OCI-LY7 (cell line): ENCODE measurements around the gene RIMS3. TPM values are rescaled to one million over a fixed set of nuclear protein-coding genes. Genes with fewer than 3 reads are reported as not detected.

Experiments
- BruUV-seq: library from RNA; stranded (reverse); fragments of 400-500 nt; replicated peaks from 2 replicates; lab custom pipeline; 2021; lab: Mats Ljungman, UMichigan
- CTCF ChIA-PET: fragments of 300-600 bp; sonication (Branson Sonifier 250); formaldehyde crosslinking; loops from one replicate; lab custom pipeline; 2022; ENCODE audit warnings: antibody characterized with exemption; ENCODE audit not compliant: unreplicated experiment; lab: Charles Lee
- POLR2A ChIA-PET: fragments of 300-600 bp; sonication (Branson Sonifier 250); formaldehyde crosslinking; loops from one replicate; lab custom pipeline; 2022; ENCODE audit warnings: antibody characterized with exemption; lab: Charles Lee
- DNase-seq: peaks from one replicate; pipeline ENCODE4 v3.0.0-alpha.2; 2015; ENCODE audit warnings: low spot score
- H2AFZ ChIP-seq: fragments of 200-600 bp; sonication (generic), shearing (Covaris generic); 2 replicates; pipeline ENCODE4 v1.6.1; 2014; ENCODE audit warnings: mild to moderate bottlenecking, antibody characterized with exemption, low read length, moderate library complexity
- H3K27ac ChIP-seq: fragments of 200-600 bp; sonication (generic); 2 replicates; pipeline ENCODE4 v1.5.1; 2014; ENCODE audit warnings: mixed run types, low read depth, mild to moderate bottlenecking, moderate library complexity, low read length, inconsistent platforms; ENCODE audit not compliant: poor library complexity, severe bottlenecking
- H3K36me3 ChIP-seq: fragments of 200-600 bp; sonication (generic); 2 replicates; pipeline ENCODE4 v1.6.1; 2014; ENCODE audit warnings: mild to moderate bottlenecking, antibody characterized with exemption, low read length, moderate library complexity, mixed read lengths; ENCODE audit not compliant: insufficient read depth
- H3K4me1 ChIP-seq: fragments of 200-600 bp; sonication (generic); 2 replicates; pipeline ENCODE4 v1.5.1; 2014; ENCODE audit warnings: mild to moderate bottlenecking, low read length; ENCODE audit not compliant: insufficient read depth, poor library complexity, severe bottlenecking
- H3K4me2 ChIP-seq: fragments of 200-600 bp; sonication (generic); 2 replicates; pipeline ENCODE4 v1.6.1; 2014; ENCODE audit warnings: mild to moderate bottlenecking, low read length
- H3K4me3 ChIP-seq: fragments of 200-600 bp; sonication (generic); 2 replicates; pipeline ENCODE4 v1.5.1; 2014; ENCODE audit warnings: mild to moderate bottlenecking, low read depth, low read length; ENCODE audit not compliant: poor library complexity, severe bottlenecking
- H3K79me2 ChIP-seq: fragments of 200-600 bp; sonication (generic); 2 replicates; pipeline ENCODE4 v1.6.1; 2016; ENCODE audit warnings: low read depth, mild to moderate bottlenecking, low read length, moderate library complexity, mixed read lengths; ENCODE audit not compliant: insufficient read depth
- H3K9me2 ChIP-seq: fragments of 200-600 bp; sonication (generic); 2 replicates; pipeline ENCODE4 v1.6.1; 2016; ENCODE audit warnings: mild to moderate bottlenecking, low read length, mixed read lengths; ENCODE audit not compliant: insufficient read depth
- H3K9me3 ChIP-seq: fragments of 200-600 bp; sonication (generic); 2 replicates; pipeline ENCODE4 v1.6.1; 2014; ENCODE audit warnings: mild to moderate bottlenecking, mixed run types, low read length, mixed read lengths
- H4K20me1 ChIP-seq: fragments of 200-600 bp; sonication (generic); 2 replicates; pipeline ENCODE4 v1.6.1; 2014; ENCODE audit warnings: mild to moderate bottlenecking, antibody characterized with exemption, low read length, moderate library complexity, mixed read lengths; ENCODE audit not compliant: insufficient read depth
- EZH2phosphoT487 ChIP-seq: fragments of 200-600 bp; sonication (generic); IDR thresholded peaks from 2 replicates; pipeline ENCODE4 v1.6.1; 2018; ENCODE audit warnings: low read depth, borderline replicate concordance, mild to moderate bottlenecking, mixed run types, antibody characterized with exemption, low read length, moderate library complexity, mixed read lengths
- intact Hi-C: fragments of 100-400 bp; cut with micrococcal nuclease; formaldehyde crosslinking; loops from one replicate; pipeline ENCODE4 v1.10.0; 2022; ENCODE audit not compliant: unreplicated experiment
- total RNA-seq, 2 experiments: library from RNA; depleted of rRNA in 1 of 2; stranded (reverse); fragments of >200 nt in 1 of 2; shearing (Covaris generic) in 1 of 2; gene quantifications; 2 replicates each; pipeline ENCODE4 v1.2.3, GENCODE V29; 2014 to 2022
- TF ChIP-seq, protein P1 (sequence below): fragments of 200-600 bp; sonication (generic); conservative IDR thresholded peaks from 2 replicates; pipeline ENCODE4 v1.5.1; 2014; ENCODE audit warnings: mild to moderate bottlenecking, antibody characterized with exemption, low read length, moderate library complexity, mixed read lengths

RIMS3 gene
- total RNA-seq, 2 experiments from 2014 or later = 80.3 to 89.3 TPM

- BruUV-seq = no TSS peak
- Histone ChIP-seq H3K36me3 (no peaks in the 10 kb centered on the region), H3K4me1 (no peaks in the 10 kb centered on the region), H3K4me3 (no peak overlapping the region), H3K9me3 (0 out of 2 replicates have a peak, but pooled peaks cover 6% of the 10 kb centered on the region), H3K27ac (no peak overlapping the region), H4K20me1 (no peaks in the 10 kb centered on the region), H3K4me2 (no peak overlapping the region), H3K79me2 (no peaks in the 10 kb centered on the region), H2AFZ (no peak overlapping the region), H3K9me2 (no peaks in the 10 kb centered on the region)
- intact Hi-C loops = no loop called here
- no peak for DNase-seq
- TF ChIP-seq EZH2phosphoT487 = no peak
- TF ChIP-seq, protein P1, sequence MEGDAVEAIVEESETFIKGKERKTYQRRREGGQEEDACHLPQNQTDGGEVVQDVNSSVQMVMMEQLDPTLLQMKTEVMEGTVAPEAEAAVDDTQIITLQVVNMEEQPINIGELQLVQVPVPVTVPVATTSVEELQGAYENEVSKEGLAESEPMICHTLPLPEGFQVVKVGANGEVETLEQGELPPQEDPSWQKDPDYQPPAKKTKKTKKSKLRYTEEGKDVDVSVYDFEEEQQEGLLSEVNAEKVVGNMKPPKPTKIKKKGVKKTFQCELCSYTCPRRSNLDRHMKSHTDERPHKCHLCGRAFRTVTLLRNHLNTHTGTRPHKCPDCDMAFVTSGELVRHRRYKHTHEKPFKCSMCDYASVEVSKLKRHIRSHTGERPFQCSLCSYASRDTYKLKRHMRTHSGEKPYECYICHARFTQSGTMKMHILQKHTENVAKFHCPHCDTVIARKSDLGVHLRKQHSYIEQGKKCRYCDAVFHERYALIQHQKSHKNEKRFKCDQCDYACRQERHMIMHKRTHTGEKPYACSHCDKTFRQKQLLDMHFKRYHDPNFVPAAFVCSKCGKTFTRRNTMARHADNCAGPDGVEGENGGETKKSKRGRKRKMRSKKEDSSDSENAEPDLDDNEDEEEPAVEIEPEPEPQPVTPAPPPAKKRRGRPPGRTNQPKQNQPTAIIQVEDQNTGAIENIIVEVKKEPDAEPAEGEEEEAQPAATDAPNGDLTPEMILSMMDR = no peak
- CTCF ChIA-PET = no interaction called here
- POLR2A ChIA-PET = interaction anchor here (0.6 kb wide), 1 partner anchor 21 kb away, joined by 4 read pairs; no protein-coding TSS in a partner anchor
Measured at GRCh38 chr1:40606978-40607377, 58.5 kb downstream of the RIMS3 start.

DNA sequence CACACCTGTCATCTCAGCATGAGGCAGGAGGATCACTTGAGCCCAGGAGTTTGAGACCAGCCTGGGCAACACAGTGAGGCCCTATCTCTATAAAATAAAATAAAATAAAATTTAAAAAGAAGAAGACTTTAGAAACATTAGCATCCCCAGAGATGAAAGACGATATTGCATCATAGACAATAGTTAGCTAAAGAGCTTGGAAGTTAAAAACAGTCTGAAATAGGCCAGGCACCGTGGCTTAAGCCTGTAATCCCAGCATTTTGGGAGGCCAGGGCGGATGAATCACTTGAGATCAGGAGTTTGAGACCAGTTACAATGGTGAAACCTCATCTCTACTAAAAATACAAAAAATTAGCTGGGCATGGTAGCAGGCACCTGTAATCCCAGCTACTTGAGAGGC, 59.3 kb downstream of the RIMS3 start:
- no peak for DNase-seq
- Histone ChIP-seq H4K20me1 (no peaks in the 10 kb centered on the region), H3K4me3 (no peak overlapping the region), H3K36me3 (no peaks in the 10 kb centered on the region), H3K27ac (no peak overlapping the region), H3K4me2 (no peak overlapping the region), H2AFZ (no peak overlapping the region), H3K4me1 (no peaks in the 10 kb centered on the region), H3K9me2 (no peaks in the 10 kb centered on the region), H3K9me3 (0 out of 2 replicates have a peak, but pooled peaks cover 6% of the 10 kb centered on the region), H3K79me2 (no peaks in the 10 kb centered on the region)
- intact Hi-C loops = no loop called here
- TF ChIP-seq, protein P1 = no peak
- no peak for TF ChIP-seq EZH2phosphoT487
- no TSS peak for BruUV-seq
- ChIA-PET CTCF (no interaction called here), POLR2A (interaction anchor here (0.6 kb wide), 1 partner anchor 21 kb away, joined by 4 read pairs; no protein-coding TSS in a partner anchor)

- H3K4me3 ChIP-seq = no peak overlapping the region
- BruUV-seq = no TSS peak
- H2AFZ ChIP-seq = no peak overlapping the region
- no peaks in the 10 kb centered on the region for H3K9me3 ChIP-seq
- H3K4me1 ChIP-seq = no peaks in the 10 kb centered on the region
- no peaks in the 10 kb centered on the region for H3K36me3 ChIP-seq
- TF ChIP-seq, protein P1 = no peak
- TF ChIP-seq EZH2phosphoT487 = no peak
- H3K4me2 ChIP-seq = no peak overlapping the region
- H3K9me2 ChIP-seq = no peaks in the 10 kb centered on the region
- H3K79me2 ChIP-seq = no peaks in the 10 kb centered on the region
- H3K27ac ChIP-seq = no peak overlapping the region
- DNase-seq = no peak
- intact Hi-C loops = no loop called here
- ChIA-PET POLR2A (interaction anchor here (0.6 to 1.4 kb wide), 3 partner anchors 91 to 325 kb away, joined by 3 to 6 read pairs (median 3); partner anchors contain the start of gene NFYC), CTCF (no interaction called here)
- H4K20me1 ChIP-seq = no peaks in the 10 kb centered on the region
Measured at GRCh38 chr1:40599926-40600325, 65.6 kb downstream of the RIMS3 start.
